NB4 (cell line): Measurements from ENCODE around the gene LAMA5.

Experiments
- DNase-seq: peaks from one replicate; pipeline ENCODE4 v3.0.0; 2010; ENCODE audit warnings: low read depth
- H3K4me3 ChIP-seq: one replicate; pipeline ENCODE4 v1.5.1; 2011; ENCODE audit warnings: mild to moderate bottlenecking, low read depth, low read length, moderate library complexity
- CTCF ChIP-seq: IDR thresholded peaks from one replicate; pipeline ENCODE4 v1.5.1; 2012; ENCODE audit warnings: low read depth, low read length
- MAX ChIP-seq: IDR thresholded peaks from 2 replicates; pipeline ENCODE4 v1.6.1; 2011; ENCODE audit warnings: low read depth, low read length
- MYC ChIP-seq: IDR thresholded peaks from 2 replicates; pipeline ENCODE4 v1.6.1; 2011; ENCODE audit warnings: low read depth, low read length
- POLR2A ChIP-seq: IDR thresholded peaks from 2 replicates; pipeline ENCODE4 v1.6.1; 2011; ENCODE audit warnings: mild to moderate bottlenecking; ENCODE audit not compliant: insufficient read length; ENCODE audit errors: extremely low read depth

The LAMA5 gene

GRCh38 chr20:62354811-62355341, 12.2 kb downstream of the LAMA5 start:
- no peak for TF ChIP-seq POLR2A
- TF ChIP-seq MYC = no peak
- TF ChIP-seq MAX = no peak
- no peak for TF ChIP-seq CTCF
- DNase-seq = no peak
- no peak overlapping the region for H3K4me3 ChIP-seq

- H3K4me3 ChIP-seq = no peak overlapping the region
- DNase-seq = no peak
Observed at GRCh38 chr20:62354031-62354808, 12.9 kb downstream of the LAMA5 start.

GRCh38 chr20:62353289-62354030, 13.7 kb downstream of the LAMA5 start:
- DNase-seq = no peak
- TF ChIP-seq POLR2A = no peak
- TF ChIP-seq MAX = no peak
- no peak for TF ChIP-seq CTCF
- TF ChIP-seq MYC = no peak
- no peak overlapping the region for H3K4me3 ChIP-seq

More at GRCh38 chr20:62354031-62354808, 12.9 kb downstream of the LAMA5 start:
- TF ChIP-seq MYC (no peak), CTCF (no peak), MAX (no peak), POLR2A (no peak)

GRCh38 chr20:62352402-62353288, 14.5 kb downstream of the LAMA5 start:
- no peak for DNase-seq
- TF ChIP-seq MAX (no peak), POLR2A (no peak), CTCF (no peak), MYC (no peak)
- H3K4me3 ChIP-seq = no peak overlapping the region
